Neural progenitor cell (in vitro differentiated cells): ENCODE measurements around the gene TPSAB1. TPM values are rescaled to one million over a fixed set of nuclear protein-coding genes. Genes with fewer than 3 reads are reported as not detected.
A peak's percentile ranks its signal among the peaks of the same experiment; 100 is the strongest.

Source experiments
- DNase-seq: peaks from one replicate; pipeline ENCODE4 v3.0.0-alpha.2; 2016; ENCODE audit warnings: low spot score
- H2AFZ ChIP-seq: fragments of 200-600 bp; sonication (generic); replicated peaks from 2 replicates; pipeline ENCODE4 v1.6.1; 2016; ENCODE audit warnings: antibody characterized with exemption
- H3F3A ChIP-seq: fragments of 200-600 bp; sonication (generic); 2 replicates; pipeline ENCODE4 v1.6.1; 2016; ENCODE audit warnings: antibody characterized with exemption, low read depth
- H3K27ac ChIP-seq: fragments of 200-600 bp; sonication (generic); 2 replicates; pipeline ENCODE4 v1.5.1; 2016; ENCODE audit warnings: mild to moderate bottlenecking
- H3K27me3 ChIP-seq: fragments of 200-600 bp; sonication (generic); 2 replicates; pipeline ENCODE4 v1.6.1; 2016; ENCODE audit warnings: mild to moderate bottlenecking, moderate library complexity
- H3K36me3 ChIP-seq: fragments of 200-600 bp; sonication (generic); 2 replicates; pipeline ENCODE4 v1.5.1; 2016
- H3K4me1 ChIP-seq: fragments of 200-600 bp; sonication (generic); 2 replicates; pipeline ENCODE4 v1.6.1; 2016; ENCODE audit warnings: mixed run types
- H3K4me2 ChIP-seq: fragments of 200-600 bp; sonication (generic); 2 replicates; pipeline ENCODE4 v1.6.1; 2016
- H3K4me3 ChIP-seq: fragments of 200-600 bp; sonication (generic); 2 replicates; pipeline ENCODE4 v1.5.1; 2016
- H3K79me2 ChIP-seq: fragments of 200-600 bp; sonication (generic); 2 replicates; pipeline ENCODE4 v1.6.1; 2016; ENCODE audit warnings: low read depth
- H3K9ac ChIP-seq: fragments of 200-600 bp; sonication (generic); 2 replicates; pipeline ENCODE4 v1.6.1; 2016
- H3K9me3 ChIP-seq: fragments of 200-600 bp; sonication (generic); 2 replicates; pipeline ENCODE4 v1.5.1; 2016; ENCODE audit warnings: low read depth
- H4K20me1 ChIP-seq: fragments of 200-600 bp; sonication (generic); 2 replicates; pipeline ENCODE4 v1.6.1; 2016; ENCODE audit warnings: low read depth
- H3K27ac Mint-ChIP-seq: 3 replicates; pipeline ENCODE4 v1.8.0; 2021; ENCODE audit warnings: mixed read lengths
- H3K27me3 Mint-ChIP-seq: 2 replicates; pipeline ENCODE4 v1.8.0; 2022; ENCODE audit warnings: low read depth, mild to moderate bottlenecking, inconsistent platforms, moderate library complexity, mixed read lengths; ENCODE audit not compliant: insufficient read depth
- H3K36me3 Mint-ChIP-seq: 3 replicates; pipeline ENCODE4 v1.8.0; 2021; ENCODE audit warnings: mixed read lengths
- H3K4me1 Mint-ChIP-seq: 3 replicates; pipeline ENCODE4 v1.8.0; 2021; ENCODE audit warnings: mixed read lengths
- H3K4me3 Mint-ChIP-seq: 3 replicates; pipeline ENCODE4 v1.8.0; 2021; ENCODE audit warnings: mild to moderate bottlenecking, moderate library complexity, mixed read lengths
- H3K9me3 Mint-ChIP-seq: 3 replicates; pipeline ENCODE4 v1.8.0; 2020; ENCODE audit warnings: mixed read lengths
- CTCF ChIP-seq: fragments of 200-600 bp; sonication (generic); IDR thresholded peaks from 2 replicates; pipeline ENCODE4 v1.5.1; 2017; ENCODE audit warnings: antibody characterized with exemption, mild to moderate bottlenecking
- EZH2 ChIP-seq: fragments of 200-600 bp; sonication (generic); IDR thresholded peaks from 2 replicates; pipeline ENCODE4 v1.6.1; 2017; ENCODE audit warnings: antibody characterized with exemption, mild to moderate bottlenecking, moderate library complexity
- EZH2phosphoT487 ChIP-seq: fragments of 200-600 bp; sonication (generic); IDR thresholded peaks from 2 replicates; pipeline ENCODE4 v1.6.1; 2017; ENCODE audit warnings: antibody characterized with exemption
- total RNA-seq: library from RNA; depleted of rRNA; stranded (reverse); fragments of >200 nt; gene quantifications from 2 replicates; pipeline ENCODE4 v1.2.3, GENCODE V29; 2015; ENCODE audit warnings: low replicate concordance

Gene TPSAB1
- total RNA-seq, 1 donor from 2014 or later: not detected

- no peaks in the 10 kb centered on the region for H3F3A ChIP-seq
- peaks cover 82% of the 10 kb centered on the region for H4K20me1 ChIP-seq
- Mint-ChIP-seq H3K4me3 (no peak overlapping the region), H3K27ac (no peak overlapping the region), H3K9me3 (no peaks in the 10 kb centered on the region), H3K27me3 (no peaks in the 10 kb centered on the region), H3K4me1 (peaks cover 11% of the 10 kb centered on the region), H3K36me3 (no peaks in the 10 kb centered on the region)
- TF ChIP-seq EZH2phosphoT487: no peak
- peak; percentile 21 for TF ChIP-seq CTCF
- H3K36me3 ChIP-seq: no peaks in the 10 kb centered on the region
- no peak overlapping the region for H3K9ac ChIP-seq
- H3K27ac ChIP-seq: no peak overlapping the region
- H3K9me3 ChIP-seq: no peaks in the 10 kb centered on the region
- no peaks in the 10 kb centered on the region for H3K79me2 ChIP-seq
- DNase-seq: no peak
- H3K4me2 ChIP-seq: no peak overlapping the region
- no peak overlapping the region for H3K4me3 ChIP-seq
- no peak overlapping the region for H2AFZ ChIP-seq
- no peaks in the 10 kb centered on the region for H3K4me1 ChIP-seq
- H3K27me3 ChIP-seq: no peaks in the 10 kb centered on the region
Observed at GRCh38 chr16:1193825-1194581, 46.5 kb upstream of the TPSAB1 start.

GRCh38 chr16:1194665-1195392, 45.7 kb upstream of the TPSAB1 start:
- peak; percentile 67 for DNase-seq
- Histone ChIP-seq H3K36me3 (no peaks in the 10 kb centered on the region), H3K9me3 (no peaks in the 10 kb centered on the region), H3K27ac (no peak overlapping the region), H3K4me3 (no peak overlapping the region), H3K4me2 (no peak overlapping the region), H3F3A (no peaks in the 10 kb centered on the region), H3K9ac (no peak overlapping the region), H3K27me3 (no peaks in the 10 kb centered on the region), H3K79me2 (no peaks in the 10 kb centered on the region), H3K4me1 (no peaks in the 10 kb centered on the region), H4K20me1 (peaks cover 77% of the 10 kb centered on the region), H2AFZ (no peak overlapping the region)
- no peaks in the 10 kb centered on the region for H3K9me3 Mint-ChIP-seq
- H3K36me3 Mint-ChIP-seq: no peaks in the 10 kb centered on the region
- peaks cover 11% of the 10 kb centered on the region for H3K4me1 Mint-ChIP-seq
- no peak overlapping the region for H3K27ac Mint-ChIP-seq
- H3K27me3 Mint-ChIP-seq: no peaks in the 10 kb centered on the region
- TF ChIP-seq EZH2phosphoT487: no peak
- no peak for TF ChIP-seq EZH2
- TF ChIP-seq CTCF: peak; percentile 90
- H3K4me3 Mint-ChIP-seq: no peak overlapping the region

GRCh38 chr16:1195393-1195666, 45.2 kb upstream of the TPSAB1 start:
- peaks cover 11% of the 10 kb centered on the region for H3K4me1 Mint-ChIP-seq
- peaks cover 2% of the 10 kb centered on the region for H3K27me3 Mint-ChIP-seq
- no peaks in the 10 kb centered on the region for H3K36me3 Mint-ChIP-seq
- Histone ChIP-seq H3K36me3 (no peaks in the 10 kb centered on the region), H3K9me3 (no peaks in the 10 kb centered on the region), H3K9ac (no peak overlapping the region), H3K4me2 (no peak overlapping the region), H3K4me3 (no peak overlapping the region), H4K20me1 (peaks cover 77% of the 10 kb centered on the region), H3K79me2 (no peaks in the 10 kb centered on the region), H3K27ac (no peak overlapping the region), H2AFZ (no peak overlapping the region), H3K27me3 (no peaks in the 10 kb centered on the region), H3F3A (no peaks in the 10 kb centered on the region), H3K4me1 (no peaks in the 10 kb centered on the region)
- DNase-seq: no peak
- no peaks in the 10 kb centered on the region for H3K9me3 Mint-ChIP-seq
- H3K27ac Mint-ChIP-seq: no peak overlapping the region
- TF ChIP-seq EZH2phosphoT487: no peak
- no peak for TF ChIP-seq EZH2
- no peak for TF ChIP-seq CTCF
- no peak overlapping the region for H3K4me3 Mint-ChIP-seq
